Measurements from ENCODE around the gene CFAP74. TPM values are rescaled to one million over a fixed set of nuclear protein-coding genes. Genes with fewer than 3 reads are reported as not detected.
A peak's percentile ranks its signal among the peaks of the same experiment; 100 is the strongest.

The CFAP74 gene
- total RNA-seq, 4 donors from 2014 or later, result not detected

DNA sequence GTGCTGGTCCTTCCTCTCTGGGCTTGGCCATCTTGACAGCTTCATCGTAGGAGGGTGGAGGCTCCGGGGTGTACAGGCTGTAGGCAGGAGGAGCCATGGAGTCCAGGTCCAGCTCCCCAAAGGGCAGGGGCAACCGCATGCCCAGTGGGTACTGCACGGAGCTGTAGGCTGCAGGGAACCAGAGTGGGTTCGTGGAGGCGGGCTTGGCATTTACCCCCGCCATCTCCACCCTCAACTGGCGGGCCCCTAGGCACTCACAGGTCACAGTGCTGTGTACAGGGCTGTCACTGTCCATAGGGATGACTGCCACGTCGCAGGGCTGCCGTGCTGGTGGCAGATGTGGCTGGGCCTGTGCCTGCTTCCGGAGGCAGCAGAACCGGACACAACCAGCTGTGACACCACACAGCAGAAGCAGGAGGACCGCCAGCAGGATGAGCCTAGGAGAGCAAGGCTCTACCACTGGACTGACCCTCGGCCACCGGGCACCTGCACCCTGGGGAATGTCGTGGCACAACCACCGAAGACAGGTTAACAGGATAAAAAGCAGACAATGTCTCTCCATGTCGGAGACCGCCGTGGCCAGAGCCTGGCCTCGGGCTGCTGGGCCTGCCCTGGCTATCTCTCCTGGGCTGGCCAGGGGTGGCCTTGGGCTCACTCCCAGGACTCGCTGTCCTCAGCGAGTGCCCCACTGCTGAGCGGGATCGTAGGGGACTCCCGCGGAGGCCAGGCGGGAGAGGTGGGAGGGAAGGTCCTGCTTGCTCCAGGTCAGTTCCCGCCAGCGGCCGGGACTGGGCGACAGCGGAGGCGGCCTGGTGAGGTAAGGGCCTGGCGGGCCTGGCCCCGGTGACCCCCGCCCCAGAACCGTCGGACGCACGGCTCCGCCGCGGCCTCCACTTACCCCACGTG is 85.3 kb downstream of the CFAP74 start:
- WGBS, 2 donors (ENCODE audit: low coverage in 1 of 2), result 53% methylated on average over 24 of the region's 46 CpGs; no CpG with 5 or more reads in 1 of the 2 donors
- in situ Hi-C loops (cut with MboI; ENCODE audit: low pct_ligation_motif_present in 1 of 4, low pct_unique_long_range_greater_than_20kb in 1 of 4, low sequenced_read_pairs in 3 of 4) (no loop called here), intact Hi-C loops (cut with DNase I; ENCODE audit: low total_unique reads) (no loop called here)
- no peaks in the 10 kb centered on the region for H3K36me3 ChIP-seq
- TF ChIP-seq, protein P1, sequence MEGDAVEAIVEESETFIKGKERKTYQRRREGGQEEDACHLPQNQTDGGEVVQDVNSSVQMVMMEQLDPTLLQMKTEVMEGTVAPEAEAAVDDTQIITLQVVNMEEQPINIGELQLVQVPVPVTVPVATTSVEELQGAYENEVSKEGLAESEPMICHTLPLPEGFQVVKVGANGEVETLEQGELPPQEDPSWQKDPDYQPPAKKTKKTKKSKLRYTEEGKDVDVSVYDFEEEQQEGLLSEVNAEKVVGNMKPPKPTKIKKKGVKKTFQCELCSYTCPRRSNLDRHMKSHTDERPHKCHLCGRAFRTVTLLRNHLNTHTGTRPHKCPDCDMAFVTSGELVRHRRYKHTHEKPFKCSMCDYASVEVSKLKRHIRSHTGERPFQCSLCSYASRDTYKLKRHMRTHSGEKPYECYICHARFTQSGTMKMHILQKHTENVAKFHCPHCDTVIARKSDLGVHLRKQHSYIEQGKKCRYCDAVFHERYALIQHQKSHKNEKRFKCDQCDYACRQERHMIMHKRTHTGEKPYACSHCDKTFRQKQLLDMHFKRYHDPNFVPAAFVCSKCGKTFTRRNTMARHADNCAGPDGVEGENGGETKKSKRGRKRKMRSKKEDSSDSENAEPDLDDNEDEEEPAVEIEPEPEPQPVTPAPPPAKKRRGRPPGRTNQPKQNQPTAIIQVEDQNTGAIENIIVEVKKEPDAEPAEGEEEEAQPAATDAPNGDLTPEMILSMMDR (IDR thresholded peaks at IDR 0.05), result no peak
- peak overlapping the region; percentile 42 to 64 (median 49) for H3K4me3 ChIP-seq
- H3K27ac ChIP-seq, result peak overlapping the region; percentile 72 to 83 (median 79)
- H3K4me1 ChIP-seq, result peaks cover 12 to 34% (median 24%) of the 10 kb centered on the region in 4 donors
- H3K27me3 ChIP-seq, result no peaks in the 10 kb centered on the region
- peak; percentile 26 for DNase-seq
- no peaks in the 10 kb centered on the region for H3K9me3 ChIP-seq

DNA sequence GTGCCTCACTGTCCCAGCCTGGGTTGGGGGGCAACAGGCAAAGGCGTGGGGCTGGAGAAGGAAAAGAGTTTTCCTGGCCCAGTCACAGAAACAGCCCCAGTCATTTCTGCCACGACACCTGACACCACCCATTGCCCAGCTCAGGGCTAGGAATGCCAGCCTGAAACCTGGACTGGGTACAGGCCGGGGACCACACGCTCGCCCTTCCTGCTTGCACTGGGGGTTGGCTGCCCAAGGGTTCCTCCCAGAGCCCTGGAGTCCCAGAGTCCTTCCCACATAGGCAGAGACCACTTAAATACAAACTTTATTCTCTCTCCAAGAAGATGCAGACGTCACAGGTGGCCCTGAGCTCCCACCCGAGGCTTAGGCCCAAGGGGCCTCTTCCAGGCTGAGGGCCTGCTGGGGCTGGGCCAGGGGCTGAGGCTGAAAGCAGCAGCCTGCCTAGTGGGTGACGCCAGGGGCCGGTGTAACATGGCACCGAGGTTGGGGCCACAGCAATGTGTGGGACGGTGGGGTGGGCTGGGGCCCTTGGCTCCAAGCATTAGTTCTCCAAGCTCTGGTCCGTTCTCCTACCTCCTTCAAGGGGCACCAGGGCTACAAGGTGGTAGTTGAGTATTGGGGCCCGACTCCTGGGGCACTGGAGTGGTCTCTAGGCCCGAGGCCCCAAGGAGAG is 86.1 kb downstream of the CFAP74 start:
- WGBS, 2 donors (ENCODE audit: low coverage in 1 of 2), result 91% methylated on average over 13 of the region's 14 CpGs; no CpG with 5 or more reads in 1 of the 2 donors
- no peaks in the 10 kb centered on the region for H3K9me3 ChIP-seq
- peaks cover 9 to 27% (median 18%) of the 10 kb centered on the region in 4 donors for H3K4me1 ChIP-seq
- no peak overlapping the region for H3K27ac ChIP-seq
- TF ChIP-seq POLR2A (IDR thresholded peaks at IDR 0.05), result no peak
- TF ChIP-seq, protein P1 (IDR thresholded peaks at IDR 0.05), result no peak
- TF ChIP-seq POLR2AphosphoS5 (IDR thresholded peaks at IDR 0.05), result no peak
- TF ChIP-seq EP300 (IDR thresholded peaks at IDR 0.05; ENCODE audit: low read depth), result no peak
- H3K4me3 ChIP-seq, result no peak overlapping the region
- in situ Hi-C loops (cut with MboI; ENCODE audit: low pct_ligation_motif_present in 1 of 4, low pct_unique_long_range_greater_than_20kb in 1 of 4, low sequenced_read_pairs in 3 of 4), result no loop called here
- DNase-seq, result peak; percentile 7
- no peaks in the 10 kb centered on the region for H3K36me3 ChIP-seq
- H3K27me3 ChIP-seq, result no peaks in the 10 kb centered on the region
- intact Hi-C loops (cut with DNase I; ENCODE audit: low total_unique reads), result no loop called here

DNA sequence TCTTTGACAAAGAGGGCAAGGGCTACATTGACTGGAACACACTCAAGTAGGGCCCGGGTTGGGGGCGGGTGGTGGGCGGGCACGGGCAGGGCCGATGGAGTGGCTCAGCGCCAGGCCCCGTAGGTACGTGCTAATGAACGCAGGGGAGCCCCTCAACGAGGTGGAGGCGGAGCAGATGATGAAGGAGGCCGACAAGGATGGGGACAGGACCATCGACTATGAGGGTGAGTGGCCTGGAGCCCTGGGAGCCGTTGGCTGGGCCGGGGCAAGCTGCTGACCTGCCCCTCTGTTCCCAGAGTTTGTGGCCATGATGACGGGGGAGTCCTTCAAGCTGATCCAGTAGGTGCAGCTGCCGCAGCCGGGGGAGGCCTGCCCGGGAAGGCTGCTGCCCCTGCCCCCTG is 86.7 kb downstream of the CFAP74 start:
- H3K27ac ChIP-seq, result no peak overlapping the region
- H3K36me3 ChIP-seq, result no peaks in the 10 kb centered on the region
- 83 to 92% methylated on average over 4 to 19 of the region's 19 CpGs for WGBS, 2 donors (ENCODE audit: low coverage in 1 of 2)
- intact Hi-C loops (cut with DNase I; ENCODE audit: low total_unique reads), result no loop called here
- H3K27me3 ChIP-seq, result no peaks in the 10 kb centered on the region
- in situ Hi-C loops (cut with MboI; ENCODE audit: low pct_ligation_motif_present in 1 of 4, low pct_unique_long_range_greater_than_20kb in 1 of 4, low sequenced_read_pairs in 3 of 4), result no loop called here
- peaks cover 9 to 27% (median 18%) of the 10 kb centered on the region in 4 donors for H3K4me1 ChIP-seq
- DNase-seq, result peak; percentile 11
- no peak overlapping the region for H3K4me3 ChIP-seq
- H3K9me3 ChIP-seq, result no peaks in the 10 kb centered on the region
- no peak for TF ChIP-seq EP300 (IDR thresholded peaks at IDR 0.05; ENCODE audit: low read depth)

DNA sequence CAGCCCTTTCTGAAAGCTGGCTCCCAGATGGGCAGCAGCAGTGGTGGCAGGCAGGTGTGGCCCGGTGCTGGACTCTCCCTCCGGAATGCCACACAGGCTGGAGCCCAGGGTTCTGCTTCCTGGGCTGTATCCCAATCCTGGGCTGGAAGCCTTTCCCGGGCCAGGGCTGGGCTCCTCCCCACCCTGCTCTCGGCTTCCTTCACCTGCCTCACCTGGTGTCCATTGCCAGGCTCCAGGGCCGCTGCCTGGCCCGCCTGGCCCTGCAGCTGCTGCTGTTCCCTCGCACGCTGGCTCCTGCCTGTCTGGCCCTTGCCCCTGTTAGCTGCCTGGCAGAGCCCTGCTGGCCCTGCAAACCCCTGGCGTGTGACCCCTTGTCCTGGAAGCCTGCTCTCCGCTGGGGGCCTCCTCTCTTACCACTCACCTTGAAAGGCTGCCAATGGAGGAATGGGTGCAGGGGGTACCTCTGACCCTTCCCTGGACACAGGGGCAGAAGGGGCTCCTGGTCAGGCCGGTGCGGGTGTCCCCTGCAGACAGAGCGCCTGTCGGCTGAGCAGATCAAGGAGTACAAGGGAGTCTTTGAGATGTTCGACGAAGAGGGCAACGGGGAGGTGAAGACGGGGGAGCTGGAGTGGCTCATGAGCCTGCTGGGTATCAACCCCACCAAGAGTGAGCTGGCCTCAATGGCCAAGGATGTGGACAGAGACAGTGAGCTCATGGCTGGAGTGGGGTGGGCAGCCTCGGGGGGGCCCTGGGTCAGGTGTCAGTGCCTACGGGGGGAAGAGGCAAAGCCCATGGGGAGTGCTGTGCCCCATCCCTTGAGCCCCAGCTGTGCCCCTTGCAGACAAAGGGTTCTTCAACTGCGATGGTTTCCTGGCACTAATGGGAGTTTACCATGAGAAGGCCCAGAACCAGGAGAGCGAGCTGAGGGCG is 87.4 kb downstream of the CFAP74 start:
- no peak overlapping the region for H3K4me3 ChIP-seq
- WGBS, 2 donors (ENCODE audit: low coverage in 1 of 2), result 77 to 87% methylated on average over 6 to 23 of the region's 23 CpGs
- peak; percentile 52 for DNase-seq
- peak overlapping the region in 1 of 4 donors; percentile 33 for H3K27ac ChIP-seq
- in situ Hi-C loops (cut with MboI; ENCODE audit: low pct_ligation_motif_present in 1 of 4, low pct_unique_long_range_greater_than_20kb in 1 of 4, low sequenced_read_pairs in 3 of 4), result no loop called here
- H3K9me3 ChIP-seq, result no peaks in the 10 kb centered on the region
- intact Hi-C loops (cut with DNase I; ENCODE audit: low total_unique reads), result no loop called here
- peaks cover 9 to 27% (median 18%) of the 10 kb centered on the region in 4 donors for H3K4me1 ChIP-seq
- TF ChIP-seq EP300 (IDR thresholded peaks at IDR 0.05; ENCODE audit: low read depth) (no peak), POLR2A (IDR thresholded peaks at IDR 0.05) (no peak), POLR2AphosphoS5 (IDR thresholded peaks at IDR 0.05) (no peak)
- TF ChIP-seq, protein P1 (IDR thresholded peaks at IDR 0.05), result no peak
- no peaks in the 10 kb centered on the region for H3K36me3 ChIP-seq
- no peaks in the 10 kb centered on the region for H3K27me3 ChIP-seq

Measured in transverse colon (tissue), 4 donors.